Upper lobe of right lung (tissue), 1 donor: Measurements from ENCODE around the gene ELAPOR1. TPM values are rescaled to one million over a fixed set of nuclear protein-coding genes. Genes with fewer than 3 reads are reported as not detected.

Experiments used
- ATAC-seq: fragments of 200-7000 bp; cut with Tn5 transposase; one replicate; pipeline ENCODE4 v1.9.1; 2020; ENCODE audit warnings: mild to moderate bottlenecking, moderate library complexity
- DNase-seq: peaks from one replicate; pipeline ENCODE4 v3.0.0-alpha.2; 2020
- H3K27ac ChIP-seq: fragments of 200-600 bp; one replicate; pipeline ENCODE4 v1.8.0; 2022
- H3K27me3 ChIP-seq: fragments of 200-600 bp; one replicate; pipeline ENCODE4 v1.8.0; 2022; ENCODE audit warnings: mild to moderate bottlenecking
- H3K36me3 ChIP-seq: fragments of 200-600 bp; one replicate; pipeline ENCODE4 v1.8.0; 2022
- H3K4me1 ChIP-seq: fragments of 200-600 bp; one replicate; pipeline ENCODE4 v1.8.0; 2022
- H3K4me3 ChIP-seq: fragments of 200-600 bp; one replicate; pipeline ENCODE4 v1.8.0; 2022; ENCODE audit warnings: mild to moderate bottlenecking
- H3K9me3 ChIP-seq: fragments of 200-600 bp; one replicate; pipeline ENCODE4 v1.8.0; 2022
- intact Hi-C: fragments of 100-400 bp; cut with DNase I; formaldehyde crosslinking; loops from one replicate; pipeline ENCODE4 v1.11.0; 2022
- total RNA-seq: library from RNA; stranded (reverse); fragmentation: NEBNext Ultra II Directional; extraction: Animal tissue kit (Norgen Biotek cat#: 25700); gene quantifications from one replicate; pipeline ENCODE4 v1.2.1, GENCODE V29; 2021
- TF ChIP-seq, protein P1 (sequence below): fragments of 200-600 bp; IDR thresholded peaks from one replicate; pipeline ENCODE4 v1.8.0; 2022; ENCODE audit warnings: antibody characterized with exemption
- donor health status: DM: no; HTN: yes; CAD: no; lungs with severe emphysema.

The ELAPOR1 gene
- total RNA-seq, 1 donor from 2014 or later: 5.6 TPM

DNA sequence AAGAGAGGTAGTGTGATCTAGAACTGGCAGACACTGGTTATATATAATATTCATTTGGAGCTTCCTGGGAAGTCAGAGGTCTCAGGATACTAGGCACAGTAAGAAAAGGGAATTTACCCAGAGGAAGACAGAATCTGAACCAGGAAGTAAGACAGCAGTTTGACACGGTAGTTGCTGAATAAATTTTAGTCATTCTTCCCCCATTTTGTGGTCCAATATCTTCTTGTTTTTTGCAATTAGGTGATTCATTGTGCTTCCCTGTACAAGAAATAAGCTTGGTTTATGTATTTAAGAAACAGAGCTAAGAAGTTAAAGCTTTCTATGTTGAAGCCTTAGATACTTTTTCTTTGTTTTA is 22.1 kb upstream of the ELAPOR1 start:
- Histone ChIP-seq H3K27ac (peak overlapping the region; percentile 97), H3K27me3 (no peaks in the 10 kb centered on the region), H3K4me3 (peak overlapping the region; percentile 84), H3K36me3 (peaks cover 31% of the 10 kb centered on the region), H3K4me1 (peaks cover 27% of the 10 kb centered on the region), H3K9me3 (no peaks in the 10 kb centered on the region)
- TF ChIP-seq, protein P1, sequence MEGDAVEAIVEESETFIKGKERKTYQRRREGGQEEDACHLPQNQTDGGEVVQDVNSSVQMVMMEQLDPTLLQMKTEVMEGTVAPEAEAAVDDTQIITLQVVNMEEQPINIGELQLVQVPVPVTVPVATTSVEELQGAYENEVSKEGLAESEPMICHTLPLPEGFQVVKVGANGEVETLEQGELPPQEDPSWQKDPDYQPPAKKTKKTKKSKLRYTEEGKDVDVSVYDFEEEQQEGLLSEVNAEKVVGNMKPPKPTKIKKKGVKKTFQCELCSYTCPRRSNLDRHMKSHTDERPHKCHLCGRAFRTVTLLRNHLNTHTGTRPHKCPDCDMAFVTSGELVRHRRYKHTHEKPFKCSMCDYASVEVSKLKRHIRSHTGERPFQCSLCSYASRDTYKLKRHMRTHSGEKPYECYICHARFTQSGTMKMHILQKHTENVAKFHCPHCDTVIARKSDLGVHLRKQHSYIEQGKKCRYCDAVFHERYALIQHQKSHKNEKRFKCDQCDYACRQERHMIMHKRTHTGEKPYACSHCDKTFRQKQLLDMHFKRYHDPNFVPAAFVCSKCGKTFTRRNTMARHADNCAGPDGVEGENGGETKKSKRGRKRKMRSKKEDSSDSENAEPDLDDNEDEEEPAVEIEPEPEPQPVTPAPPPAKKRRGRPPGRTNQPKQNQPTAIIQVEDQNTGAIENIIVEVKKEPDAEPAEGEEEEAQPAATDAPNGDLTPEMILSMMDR: no peak
- intact Hi-C loops: no loop called here
- no peak for DNase-seq
- no peak for ATAC-seq

DNA sequence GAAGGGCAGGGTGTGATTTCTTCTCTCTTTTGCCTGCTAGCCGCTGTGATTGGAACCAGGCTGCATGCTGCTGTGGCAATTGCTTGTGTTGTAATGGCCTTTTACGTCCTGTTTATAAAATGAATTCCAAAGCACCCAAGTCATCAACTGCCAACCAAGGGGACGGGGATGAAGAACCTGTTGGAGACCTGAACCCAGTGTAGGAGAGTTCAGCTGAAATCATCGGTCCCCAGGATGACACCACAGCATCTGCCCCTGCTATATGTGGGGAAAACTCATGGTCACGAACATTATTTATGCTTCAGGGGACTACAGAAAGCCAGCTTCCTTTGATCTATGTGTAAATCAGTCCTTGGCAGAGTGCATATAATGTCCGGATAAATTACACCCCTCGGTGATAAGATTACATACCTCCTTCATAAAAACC is 19.5 kb upstream of the ELAPOR1 start:
- no peaks in the 10 kb centered on the region for H3K9me3 ChIP-seq
- H3K4me1 ChIP-seq: peaks cover 33% of the 10 kb centered on the region
- no peaks in the 10 kb centered on the region for H3K27me3 ChIP-seq
- no peak for DNase-seq
- H3K27ac ChIP-seq: no peak overlapping the region
- TF ChIP-seq, protein P1: no peak
- H3K4me3 ChIP-seq: no peak overlapping the region
- intact Hi-C loops: no loop called here
- no peak for ATAC-seq
- H3K36me3 ChIP-seq: peaks cover 31% of the 10 kb centered on the region

DNA sequence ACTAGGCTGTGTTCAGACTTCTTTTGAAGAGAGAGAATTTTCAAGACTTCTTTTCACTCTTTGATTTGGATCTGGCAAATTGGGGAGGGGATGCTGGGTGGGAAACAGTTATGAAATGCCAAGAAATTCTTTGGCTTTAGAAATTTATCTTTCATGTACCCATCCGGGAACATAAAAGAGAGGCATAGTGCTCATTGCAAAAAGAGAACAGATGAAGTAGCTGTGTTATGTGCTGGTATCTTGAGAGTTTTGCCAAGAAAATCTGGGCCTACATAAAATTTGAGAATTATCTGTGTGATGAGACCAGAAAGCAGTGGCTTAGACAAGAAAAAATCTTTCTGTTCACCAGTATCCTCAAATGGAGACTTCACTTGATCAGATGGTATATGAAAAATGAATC is 19.0 kb upstream of the ELAPOR1 start:
- ATAC-seq: no peak
- no peak for DNase-seq
- TF ChIP-seq, protein P1: no peak
- Histone ChIP-seq H3K36me3 (peaks cover 31% of the 10 kb centered on the region), H3K4me3 (no peak overlapping the region), H3K27ac (no peak overlapping the region), H3K4me1 (peaks cover 37% of the 10 kb centered on the region), H3K9me3 (no peaks in the 10 kb centered on the region), H3K27me3 (no peaks in the 10 kb centered on the region)
- intact Hi-C loops: no loop called here

DNA sequence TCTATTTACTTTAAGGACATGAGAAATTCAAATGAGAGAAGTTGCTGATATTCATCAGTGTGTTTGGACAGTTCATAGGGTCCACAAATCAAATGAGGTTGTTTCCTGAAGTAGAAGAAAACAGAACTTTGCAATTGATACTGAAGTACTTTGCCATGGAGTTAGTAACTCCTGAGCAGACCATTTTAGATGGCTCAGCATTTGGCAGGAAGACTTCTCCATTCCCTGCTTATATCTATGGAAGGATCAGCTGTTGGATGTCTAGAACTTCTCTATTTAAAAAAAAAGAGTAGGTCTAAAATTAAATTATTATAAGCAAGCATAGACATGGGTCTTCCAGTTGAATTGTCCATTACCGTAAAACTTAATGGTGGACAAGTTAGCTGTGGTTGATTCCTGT is 18.3 kb upstream of the ELAPOR1 start:
- DNase-seq: no peak
- intact Hi-C loops: no loop called here
- Histone ChIP-seq H3K4me1 (peaks cover 37% of the 10 kb centered on the region), H3K9me3 (no peaks in the 10 kb centered on the region), H3K4me3 (no peak overlapping the region), H3K27me3 (no peaks in the 10 kb centered on the region), H3K36me3 (peaks cover 31% of the 10 kb centered on the region), H3K27ac (no peak overlapping the region)
- no peak for ATAC-seq
- TF ChIP-seq, protein P1: no peak

DNA sequence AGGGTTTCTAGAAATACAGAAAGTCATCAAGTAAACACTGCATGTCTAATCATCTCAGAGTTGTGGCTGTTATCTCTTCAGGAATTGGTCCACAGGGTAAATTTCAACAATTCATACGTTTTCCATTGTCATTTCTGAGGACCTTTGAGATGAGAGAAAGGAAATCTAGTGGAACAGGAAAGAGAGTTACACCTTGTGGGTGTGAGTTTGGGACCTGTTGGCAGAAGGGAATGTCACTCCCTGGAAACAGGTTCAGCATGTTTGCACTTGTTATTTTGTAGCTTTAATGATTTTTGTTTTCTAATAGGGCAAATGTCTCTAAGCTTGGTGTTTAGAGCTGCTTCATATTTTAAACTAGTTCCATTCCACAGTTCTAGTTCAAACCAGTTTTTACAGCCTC is 17.8 kb upstream of the ELAPOR1 start:
- Histone ChIP-seq H3K27ac (no peak overlapping the region), H3K36me3 (peaks cover 31% of the 10 kb centered on the region), H3K4me3 (no peak overlapping the region), H3K4me1 (peaks cover 38% of the 10 kb centered on the region), H3K27me3 (no peaks in the 10 kb centered on the region), H3K9me3 (no peaks in the 10 kb centered on the region)
- DNase-seq: no peak
- no peak for ATAC-seq
- TF ChIP-seq, protein P1: no peak
- intact Hi-C loops: no loop called here
